Measurements from ENCODE around the gene SCRN1.

SCRN1 gene

GRCh38 chr7:29935111-29935510 lies 54.5 kb downstream of the SCRN1 start:
- in situ Hi-C loops (cut with MboI; ENCODE audit: low sequenced_read_pairs) = no loop called here

GRCh38 chr7:29929018-29929807 lies 60.4 kb downstream of the SCRN1 start:
- in situ Hi-C loops (cut with MboI; ENCODE audit: low sequenced_read_pairs) = no loop called here

GRCh38 chr7:29926741-29927140 lies 62.9 kb downstream of the SCRN1 start:
- in situ Hi-C loops (cut with MboI; ENCODE audit: low sequenced_read_pairs) = no loop called here

DNA sequence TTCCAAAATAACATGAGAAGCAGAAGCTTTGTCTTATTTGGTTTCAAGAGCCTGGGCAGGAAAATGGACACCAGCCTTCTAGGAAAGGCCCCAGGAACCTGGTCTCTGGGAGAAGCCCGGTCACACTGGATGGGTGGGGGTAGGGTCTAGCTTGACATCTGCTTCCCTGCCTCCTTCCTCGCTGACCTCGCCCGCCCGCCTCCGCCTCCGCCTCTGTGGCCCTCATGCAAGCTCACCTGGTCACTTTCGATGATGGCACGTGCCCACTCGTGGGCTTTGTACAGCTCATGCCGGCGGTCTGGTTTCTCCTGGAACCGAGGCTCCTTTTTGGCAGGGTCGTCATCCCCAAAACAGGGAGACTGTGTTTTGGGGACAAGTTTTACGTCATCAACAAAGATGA lies 63.4 kb downstream of the SCRN1 start:
- in situ Hi-C loops (cut with MboI; ENCODE audit: low sequenced_read_pairs) = no loop called here

- in situ Hi-C loops (cut with MboI; ENCODE audit: low sequenced_read_pairs) = no loop called here
These were observed 64.9 kb downstream of the SCRN1 start for GRCh38 chr7:29924684-29925083.

GRCh38 chr7:29924006-29924405 lies 65.6 kb downstream of the SCRN1 start:
- in situ Hi-C loops (cut with MboI; ENCODE audit: low sequenced_read_pairs) = no loop called here

DNA sequence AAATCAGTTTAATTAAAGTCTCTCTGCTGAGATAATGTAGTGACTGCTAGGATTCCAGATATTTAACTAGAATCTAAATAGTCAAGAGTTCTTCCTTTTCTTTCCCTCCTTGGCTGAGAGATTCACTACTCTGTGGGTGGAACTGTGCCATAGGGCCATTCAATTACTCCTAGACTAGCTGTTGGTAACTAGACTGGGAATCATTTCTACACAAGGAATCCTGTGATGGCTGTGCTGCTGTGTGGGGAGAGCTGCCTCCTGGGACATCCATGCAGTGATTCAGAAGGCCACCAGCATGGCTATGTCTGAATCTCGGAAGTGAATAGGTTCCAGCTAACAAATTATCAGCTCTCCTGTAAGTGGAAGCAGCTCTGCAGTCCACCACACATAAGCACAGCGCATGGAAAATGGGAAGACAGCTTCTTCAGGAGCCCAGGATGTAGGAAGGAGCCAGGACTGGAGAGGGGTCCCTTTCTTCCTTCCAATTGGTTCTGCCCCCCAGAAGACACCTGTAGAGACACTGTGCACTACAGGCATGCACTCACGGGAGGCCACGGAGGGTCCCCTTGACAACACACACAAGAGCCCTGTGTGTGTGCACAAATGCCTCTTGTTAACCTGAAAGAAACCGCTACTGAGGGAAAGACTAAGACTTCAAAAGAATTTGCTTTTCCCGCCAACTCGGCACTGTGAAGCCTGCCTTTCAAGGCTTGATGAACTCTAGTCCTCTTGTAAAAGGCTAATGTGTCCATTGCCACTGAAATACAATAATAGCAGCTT lies 66.5 kb downstream of the SCRN1 start:
- in situ Hi-C loops (cut with MboI; ENCODE audit: low sequenced_read_pairs) = no loop called here

- in situ Hi-C loops (cut with MboI; ENCODE audit: low sequenced_read_pairs) = no loop called here
These were observed 68.1 kb downstream of the SCRN1 start for GRCh38 chr7:29921404-29922010.

DNA sequence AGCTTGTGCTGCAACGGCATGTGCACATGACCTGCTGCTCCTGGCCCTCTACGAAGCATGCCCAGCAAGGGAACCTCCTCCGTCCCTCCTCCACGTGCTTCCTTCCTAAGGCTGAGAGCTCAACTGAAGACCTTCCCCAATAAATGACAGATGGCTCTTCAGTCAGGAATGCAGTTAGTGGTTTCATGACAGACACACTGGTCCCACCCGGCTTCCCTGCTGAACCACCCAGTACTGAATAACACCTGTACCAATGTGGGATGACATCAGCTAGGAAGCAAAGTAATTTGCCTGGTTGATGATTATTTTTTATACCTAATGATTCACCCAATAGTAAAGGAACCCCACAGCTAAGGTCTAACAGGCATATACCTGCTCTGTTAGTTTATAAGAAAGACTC lies 69.1 kb downstream of the SCRN1 start:
- in situ Hi-C loops (cut with MboI; ENCODE audit: low sequenced_read_pairs) = no loop called here

- in situ Hi-C loops (cut with MboI; ENCODE audit: low sequenced_read_pairs) = no loop called here
These were observed 69.8 kb downstream of the SCRN1 start for GRCh38 chr7:29919790-29920189.

DNA sequence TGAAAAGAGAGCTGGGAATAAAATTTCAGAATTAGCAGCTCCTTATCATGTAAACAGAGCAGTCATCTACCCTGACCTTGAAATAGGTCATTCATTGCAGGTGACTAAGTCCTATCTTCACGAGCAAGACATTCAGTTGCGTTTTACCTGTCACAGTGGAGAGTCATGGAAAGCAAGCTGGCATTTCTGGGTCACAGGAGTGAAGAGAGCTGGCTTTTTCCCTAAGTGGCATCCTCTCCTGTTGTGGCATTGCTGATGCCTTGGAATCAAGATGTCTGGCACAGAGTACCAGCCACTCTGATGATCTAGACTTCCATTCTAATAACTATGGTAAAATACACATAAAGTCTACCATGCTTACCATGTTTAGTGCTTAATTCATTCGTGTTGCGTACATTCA lies 70.8 kb downstream of the SCRN1 start:
- in situ Hi-C loops (cut with MboI; ENCODE audit: low sequenced_read_pairs) = no loop called here

- in situ Hi-C loops (cut with MboI; ENCODE audit: low sequenced_read_pairs) = no loop called here
These were observed 72.0 kb downstream of the SCRN1 start for GRCh38 chr7:29917641-29918040.

DNA sequence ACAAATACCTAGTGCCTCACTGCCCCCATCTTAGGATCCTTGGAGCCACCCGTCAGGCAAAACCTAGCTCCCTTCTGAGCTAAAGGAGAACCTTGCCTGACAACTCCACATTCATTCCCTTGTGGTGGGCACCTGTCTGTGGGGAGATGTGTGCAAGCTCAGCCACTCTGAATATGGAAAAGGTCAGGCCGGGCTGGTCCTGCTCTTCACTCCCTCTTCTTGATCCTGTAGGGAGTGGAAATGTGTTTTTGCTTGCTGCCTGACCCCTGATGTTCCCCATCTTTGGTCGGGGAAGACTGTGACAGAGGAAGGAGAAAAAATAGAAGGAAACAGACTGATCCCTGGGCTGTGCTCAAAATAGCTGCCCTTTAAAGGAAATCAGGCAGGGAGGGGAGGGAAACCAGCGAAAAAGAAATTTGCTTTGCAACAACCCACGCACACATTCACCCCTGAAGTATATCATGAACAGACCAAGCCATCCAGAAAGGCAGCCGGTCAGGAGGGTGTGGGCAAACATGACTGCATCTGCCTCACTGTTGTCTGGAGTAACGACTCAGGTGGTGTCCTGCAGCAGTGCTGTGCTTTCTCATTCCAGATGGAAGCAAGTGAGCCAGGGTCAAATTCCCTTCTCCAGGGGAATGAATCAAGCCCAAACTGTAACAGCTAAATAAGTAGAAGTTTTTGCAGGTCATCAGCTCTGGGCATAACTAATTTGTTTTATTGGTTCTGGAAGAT lies 74.0 kb downstream of the SCRN1 start:
- in situ Hi-C loops (cut with MboI; ENCODE audit: low sequenced_read_pairs) = no loop called here

- in situ Hi-C loops (cut with MboI; ENCODE audit: low sequenced_read_pairs) = no loop called here
These were observed 75.4 kb downstream of the SCRN1 start for GRCh38 chr7:29914180-29914579.

- in situ Hi-C loops (cut with MboI; ENCODE audit: low sequenced_read_pairs) = no loop called here
These were observed 83.2 kb downstream of the SCRN1 start for GRCh38 chr7:29906200-29907022.

DNA sequence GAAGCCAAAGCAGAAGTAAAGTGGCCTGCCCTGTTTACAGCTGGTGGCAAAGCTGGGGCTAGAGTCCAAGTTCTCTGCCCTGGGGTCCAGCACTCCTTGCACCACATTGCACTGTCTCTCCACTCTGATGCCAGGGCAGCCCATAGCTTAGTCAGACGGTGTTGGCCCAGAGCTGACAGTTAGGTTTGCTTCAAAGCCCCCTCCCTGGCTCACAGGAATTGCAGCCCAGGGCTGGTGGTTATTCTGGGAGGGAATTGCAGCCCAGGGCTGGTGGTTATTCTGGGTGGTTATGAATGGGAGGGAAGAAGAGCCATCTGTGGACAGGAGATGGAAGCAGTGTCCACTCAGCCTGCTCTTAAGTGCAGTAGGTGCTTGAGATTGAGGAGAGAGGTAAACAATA lies 88.9 kb downstream of the SCRN1 start:
- in situ Hi-C loops (cut with MboI; ENCODE audit: low sequenced_read_pairs) = no loop called here

- in situ Hi-C loops (cut with MboI; ENCODE audit: low sequenced_read_pairs) = no loop called here
These were observed 91.3 kb downstream of the SCRN1 start for GRCh38 chr7:29898301-29898700.

- in situ Hi-C loops (cut with MboI; ENCODE audit: low sequenced_read_pairs) = no loop called here
These were observed 92.8 kb downstream of the SCRN1 start for GRCh38 chr7:29896685-29897411.

- in situ Hi-C loops (cut with MboI; ENCODE audit: low sequenced_read_pairs) = no loop called here
These were observed 94.0 kb downstream of the SCRN1 start for GRCh38 chr7:29895559-29895958.

DNA sequence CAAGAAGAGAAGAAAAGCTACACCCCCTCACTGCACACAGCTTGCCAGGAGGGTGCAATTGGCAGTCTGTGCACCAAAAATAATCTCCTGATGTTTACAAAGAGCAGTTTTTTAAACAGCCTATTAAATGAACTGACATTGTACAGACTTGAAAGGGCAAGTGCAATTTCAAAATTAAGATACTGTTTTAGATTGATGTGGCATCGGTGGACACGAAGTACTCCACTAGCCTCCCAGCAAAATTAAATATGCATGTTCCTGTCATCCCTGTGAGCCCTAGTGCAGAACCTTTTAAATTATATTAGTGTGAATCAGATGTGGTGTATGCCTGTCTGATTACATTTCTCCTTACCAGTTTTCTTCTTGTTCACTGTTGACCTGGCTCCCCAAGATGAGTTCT lies 95.3 kb downstream of the SCRN1 start:
- in situ Hi-C loops (cut with MboI; ENCODE audit: low sequenced_read_pairs) = no loop called here
